GM12873 (cell line): ENCODE results near the gene DLG2.

Experiments used
- TF ChIP-seq, protein P1 (sequence below): IDR thresholded peaks from 2 replicates; pipeline ENCODE4 v1.5.1; 2012; ENCODE audit warnings: low read depth, mild to moderate bottlenecking, moderate library complexity, low read length, control low read depth; ENCODE audit not compliant: insufficient read depth; ENCODE audit errors: missing control alignments

The DLG2 gene

DNA sequence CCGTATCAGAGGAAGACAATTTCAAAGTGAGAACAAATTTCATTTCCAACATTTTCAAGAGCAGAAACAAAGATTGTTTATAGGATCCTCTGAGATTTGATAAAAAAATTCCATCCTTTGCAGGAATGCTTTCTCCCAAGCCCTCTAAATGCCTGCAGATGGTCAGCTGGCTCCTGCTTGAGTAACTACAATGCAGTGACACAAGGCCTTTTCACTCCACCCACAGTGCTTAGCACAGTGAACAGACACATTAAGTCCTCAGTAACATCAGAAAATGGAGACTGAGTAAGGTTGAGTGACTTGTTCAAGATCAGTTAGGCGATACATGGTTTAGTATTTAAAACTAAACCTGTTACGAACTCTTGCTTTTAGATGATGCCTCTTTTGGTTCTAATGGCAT lies 1813.8 kb downstream of the DLG2 start:
- TF ChIP-seq, protein P1, sequence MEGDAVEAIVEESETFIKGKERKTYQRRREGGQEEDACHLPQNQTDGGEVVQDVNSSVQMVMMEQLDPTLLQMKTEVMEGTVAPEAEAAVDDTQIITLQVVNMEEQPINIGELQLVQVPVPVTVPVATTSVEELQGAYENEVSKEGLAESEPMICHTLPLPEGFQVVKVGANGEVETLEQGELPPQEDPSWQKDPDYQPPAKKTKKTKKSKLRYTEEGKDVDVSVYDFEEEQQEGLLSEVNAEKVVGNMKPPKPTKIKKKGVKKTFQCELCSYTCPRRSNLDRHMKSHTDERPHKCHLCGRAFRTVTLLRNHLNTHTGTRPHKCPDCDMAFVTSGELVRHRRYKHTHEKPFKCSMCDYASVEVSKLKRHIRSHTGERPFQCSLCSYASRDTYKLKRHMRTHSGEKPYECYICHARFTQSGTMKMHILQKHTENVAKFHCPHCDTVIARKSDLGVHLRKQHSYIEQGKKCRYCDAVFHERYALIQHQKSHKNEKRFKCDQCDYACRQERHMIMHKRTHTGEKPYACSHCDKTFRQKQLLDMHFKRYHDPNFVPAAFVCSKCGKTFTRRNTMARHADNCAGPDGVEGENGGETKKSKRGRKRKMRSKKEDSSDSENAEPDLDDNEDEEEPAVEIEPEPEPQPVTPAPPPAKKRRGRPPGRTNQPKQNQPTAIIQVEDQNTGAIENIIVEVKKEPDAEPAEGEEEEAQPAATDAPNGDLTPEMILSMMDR: no peak

- TF ChIP-seq, protein P1: no peak
Observed at GRCh38 chr11:83809274-83809673, 1817.9 kb downstream of the DLG2 start.

DNA sequence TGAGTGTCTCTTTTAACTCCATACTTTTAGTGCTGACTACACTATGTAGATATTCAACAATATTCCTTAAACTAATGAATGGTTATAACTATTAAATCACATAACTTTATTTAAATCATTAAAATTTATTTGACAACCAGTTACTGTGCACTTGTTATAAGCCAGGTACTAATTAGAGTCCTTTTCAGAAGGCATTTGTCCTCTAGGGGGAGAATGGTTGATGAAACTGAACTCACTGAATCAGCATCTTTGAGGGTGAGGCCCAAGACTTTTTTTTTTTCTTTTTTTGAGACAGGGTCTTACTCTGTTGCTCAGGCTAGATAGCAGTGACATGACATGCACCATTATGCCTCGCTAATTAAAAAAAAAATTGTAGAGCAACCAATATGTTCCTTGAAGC lies 1825.3 kb downstream of the DLG2 start:
- TF ChIP-seq, protein P1: peak; percentile 30

DNA sequence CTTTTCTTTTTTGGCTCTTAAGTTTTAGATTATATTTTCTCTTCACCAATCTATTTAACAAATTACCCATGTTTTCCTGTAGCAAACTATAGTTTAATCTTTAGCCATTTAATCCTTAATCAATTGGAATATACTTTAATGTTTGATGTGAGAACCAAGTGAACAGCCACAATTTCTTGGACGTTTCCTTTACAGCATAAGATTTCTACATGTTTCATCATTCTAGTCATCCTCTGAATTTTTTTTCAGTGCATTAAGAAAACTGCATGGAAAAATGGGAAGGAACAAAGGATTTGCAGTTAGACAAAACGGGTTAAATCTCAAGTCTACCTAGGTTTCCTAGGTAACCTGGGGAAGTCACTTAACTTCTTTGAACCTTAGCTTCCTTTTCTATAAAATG lies 1833.8 kb downstream of the DLG2 start:
- TF ChIP-seq, protein P1: no peak

- TF ChIP-seq, protein P1: no peak
Observed at GRCh38 chr11:83791557-83791956, 1835.6 kb downstream of the DLG2 start.

DNA sequence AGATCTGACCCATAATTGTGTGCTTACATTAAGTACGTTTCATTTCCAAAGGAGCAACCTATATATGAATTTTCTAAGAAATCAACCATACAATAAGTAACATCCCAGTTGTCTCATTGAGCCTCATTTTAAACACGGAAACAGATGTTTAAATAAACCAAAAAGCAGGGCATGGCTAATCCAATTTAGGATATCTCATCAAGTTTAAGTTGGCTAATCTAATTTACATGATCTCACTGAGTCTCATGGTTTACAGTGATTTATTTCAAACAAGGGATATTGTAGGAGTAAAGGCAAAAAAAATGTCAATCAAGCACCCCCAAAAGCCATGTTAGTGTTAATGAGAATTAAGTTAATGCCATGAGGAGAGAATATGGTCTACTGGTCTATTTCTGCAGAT lies 1841.2 kb downstream of the DLG2 start:
- TF ChIP-seq, protein P1: no peak

DNA sequence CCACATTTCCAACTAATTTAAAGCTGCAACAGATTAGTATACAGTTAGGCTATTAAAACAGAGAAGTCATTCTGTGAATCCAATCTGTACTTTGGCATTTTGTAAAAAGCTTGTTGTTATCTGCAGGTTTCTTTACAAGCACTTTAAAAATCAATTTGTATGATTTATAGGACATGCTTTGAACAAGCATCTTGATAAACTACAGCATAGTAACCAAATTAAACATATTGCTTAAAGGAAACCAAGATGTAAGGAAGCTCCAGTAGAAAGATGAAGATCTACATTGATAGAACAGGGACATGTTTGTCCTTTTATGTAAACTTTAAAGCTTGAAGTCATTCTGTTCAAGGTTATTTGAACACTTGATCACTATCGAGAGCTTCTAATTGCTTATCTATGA lies 1842.7 kb downstream of the DLG2 start:
- TF ChIP-seq, protein P1: no peak
